ENCODE data around the gene CHCHD3.

- no peak for TF ChIP-seq FOXP4 (CRISPR knock-in tag; IDR thresholded peaks at IDR 0.05)
- TF ChIP-seq IRF2 (CRISPR knock-in tag; IDR thresholded peaks at IDR 0.05; ENCODE audit: borderline replicate concordance, low read depth) = no peak
- TF ChIP-seq CTCF (IDR thresholded peaks at IDR 0.05) = no peak
- TF ChIP-seq FOXK1 (CRISPR knock-in tag; IDR thresholded peaks at IDR 0.05) = no peak
- no peak for TF ChIP-seq E2F4 (CRISPR knock-in tag; IDR thresholded peaks at IDR 0.05; ENCODE audit: borderline replicate concordance, low read depth)
- TF ChIP-seq ZNF423 (CRISPR knock-in tag; IDR thresholded peaks at IDR 0.05) = no peak
- no peak for TF ChIP-seq KAT7 (CRISPR knock-in tag; IDR thresholded peaks at IDR 0.05; ENCODE audit: borderline replicate concordance)
- TF ChIP-seq, protein P1, sequence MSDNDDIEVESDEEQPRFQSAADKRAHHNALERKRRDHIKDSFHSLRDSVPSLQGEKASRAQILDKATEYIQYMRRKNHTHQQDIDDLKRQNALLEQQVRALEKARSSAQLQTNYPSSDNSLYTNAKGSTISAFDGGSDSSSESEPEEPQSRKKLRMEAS (CRISPR knock-in tag; IDR thresholded peaks at IDR 0.05) = no peak
- TF ChIP-seq OVOL2 (CRISPR knock-in tag; IDR thresholded peaks at IDR 0.05; ENCODE audit: borderline replicate concordance) = no peak
- TF ChIP-seq USF2 (CRISPR knock-in tag; IDR thresholded peaks at IDR 0.05) = no peak
- no peak for TF ChIP-seq TCF7 (CRISPR knock-in tag; IDR thresholded peaks at IDR 0.05; ENCODE audit: low read depth)
- TF ChIP-seq, protein P2, sequence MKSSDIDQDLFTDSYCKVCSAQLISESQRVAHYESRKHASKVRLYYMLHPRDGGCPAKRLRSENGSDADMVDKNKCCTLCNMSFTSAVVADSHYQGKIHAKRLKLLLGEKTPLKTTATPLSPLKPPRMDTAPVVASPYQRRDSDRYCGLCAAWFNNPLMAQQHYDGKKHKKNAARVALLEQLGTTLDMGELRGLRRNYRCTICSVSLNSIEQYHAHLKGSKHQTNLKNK (CRISPR knock-in tag; IDR thresholded peaks at IDR 0.05) = no peak
- TF ChIP-seq JUN (CRISPR knock-in tag; IDR thresholded peaks at IDR 0.05) = no peak
These were observed 137.1 kb downstream of the CHCHD3 start for GRCh38 chr7:132944774-132945173.

Measured in WTC11 (cell line).